ENCODE measurements around the gene ABCA2. TPM values are rescaled to one million over a fixed set of nuclear protein-coding genes. Genes with fewer than 3 reads are reported as not detected.
A peak's percentile ranks its signal among the peaks of the same experiment; 100 is the strongest.

The ABCA2 gene
- total and polyA plus RNA-seq, 9 of the 15 experiments (the other 6 are each of a cell fraction or from before 2014, with no cell fraction given): 0.69 to 16.3 (median 6.1) TPM; not detected in 2

- TF ChIP-seq ZNF318 (IDR thresholded peaks at IDR 0.05; ENCODE audit: borderline replicate concordance in 1 of 2, low read depth in 1 of 2): no peak
- no peak for TF ChIP-seq ZNF274 (IDR thresholded peaks at IDR 0.05; ENCODE audit: borderline replicate concordance, low read depth, low read length)
- 0 out of 2 replicates have a peak, but pooled peaks have one; percentile 23 for TF ChIP-seq ZNF232 (CRISPR knock-in tag; IDR thresholded peaks at IDR 0.05)
- TF ChIP-seq DDX20 (tag; IDR thresholded peaks at IDR 0.05; ENCODE audit: low read depth): no peak
Measured at GRCh38 chr9:136978865-136979544, 49.0 kb downstream of the ABCA2 start (continued).
